ENCODE measurements around the gene ARHGAP23. TPM values are rescaled to one million over a fixed set of nuclear protein-coding genes. Genes with fewer than 3 reads are reported as not detected.
"Not testable (repeated sequence)": the region's sequence is repeated elsewhere in the genome, so short reads cannot be mapped to it uniquely, and the experiment has no call there.

The ARHGAP23 gene
- total RNA-seq, 1 donor from 2014 or later = 42.9 TPM

DNA sequence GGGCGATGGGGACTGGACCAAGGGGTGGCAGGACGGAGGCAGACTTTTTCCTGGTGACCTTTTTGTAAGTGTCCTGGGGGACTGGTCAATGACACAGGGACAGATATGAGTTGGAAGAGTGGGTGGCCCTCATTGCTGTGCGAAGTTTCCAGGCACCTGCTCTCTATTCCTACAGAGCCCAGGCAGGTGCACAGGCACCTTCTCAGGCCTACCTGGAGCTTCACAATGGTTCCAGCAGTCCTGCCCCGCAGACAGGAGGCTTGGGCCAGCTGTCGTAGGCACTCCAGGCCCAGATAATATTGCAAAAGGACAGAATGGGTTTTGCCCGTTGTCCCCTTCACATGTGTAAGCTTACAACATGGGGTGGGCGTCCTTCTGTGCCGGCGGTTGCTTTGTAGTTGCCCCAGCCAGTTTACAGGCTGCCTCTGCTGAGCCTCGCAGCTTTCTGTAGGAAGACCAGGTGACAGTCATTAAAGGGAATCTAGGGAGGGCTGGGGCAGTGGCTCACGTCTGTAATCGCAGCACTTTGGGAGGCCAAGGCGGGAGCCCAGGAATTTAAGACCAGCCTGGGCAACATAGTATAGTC lies 84.3 kb downstream of the ARHGAP23 start:
- no peak for DNase-seq

DNA sequence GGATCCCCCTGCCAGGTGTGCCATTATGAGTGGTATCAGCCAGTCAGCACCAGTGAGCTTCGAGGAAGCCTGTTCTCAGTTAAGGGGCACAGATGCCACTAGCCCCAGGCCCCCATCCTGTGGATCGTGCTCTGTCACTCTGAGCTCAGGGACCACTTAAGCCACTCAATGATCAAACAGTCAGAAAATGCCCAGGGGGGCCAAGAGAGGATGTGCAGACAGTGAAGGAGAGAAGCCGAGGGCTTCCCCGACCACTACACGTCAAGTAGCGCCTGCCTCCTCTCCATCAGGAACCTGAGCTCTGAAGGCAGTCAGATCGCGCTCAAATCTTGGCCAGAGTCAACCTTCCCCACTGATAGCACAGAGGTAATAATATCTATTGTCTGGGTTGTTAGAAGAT lies 98.3 kb downstream of the ARHGAP23 start:
- DNase-seq = not testable (repeated sequence)

DNA sequence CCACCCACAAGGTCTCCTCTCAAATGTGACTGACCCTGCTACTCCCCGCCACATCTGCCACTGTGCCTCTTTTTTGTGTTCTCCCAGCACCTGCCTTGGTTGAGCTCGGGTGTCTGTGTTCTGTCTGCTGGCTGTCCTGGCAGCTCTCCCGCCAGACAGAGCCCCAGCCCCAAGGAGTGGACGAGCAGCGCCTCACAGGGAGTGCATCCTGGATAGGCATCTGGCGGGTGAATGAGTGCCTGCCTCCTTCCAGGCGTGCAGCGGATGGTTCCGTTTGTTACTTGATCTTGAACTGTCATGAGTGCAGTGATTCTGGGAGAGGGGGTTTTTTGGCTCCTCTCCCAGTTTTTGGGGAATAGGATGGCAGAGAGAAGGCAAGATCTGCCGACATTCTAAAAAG lies 99.9 kb downstream of the ARHGAP23 start:
- DNase-seq = not testable (repeated sequence)

DNA sequence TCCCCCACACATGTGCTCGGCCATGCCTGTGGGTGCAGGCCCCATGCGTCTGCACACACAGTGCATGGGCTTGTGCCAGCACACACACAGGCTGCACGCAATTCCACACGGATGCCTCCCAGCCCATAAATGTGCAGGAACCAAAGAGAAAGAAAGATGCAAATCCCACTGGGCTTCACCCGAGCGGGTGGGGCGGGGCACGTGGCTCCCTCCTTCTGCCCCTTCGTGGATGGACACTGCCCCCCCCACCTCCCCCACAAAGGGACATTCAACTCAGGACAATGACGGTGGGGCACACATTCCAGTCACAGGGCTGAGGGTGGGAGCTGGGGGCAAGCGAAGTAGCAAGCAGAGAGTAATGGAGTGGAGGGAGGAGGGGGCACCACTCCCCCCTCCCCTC lies 102.6 kb downstream of the ARHGAP23 start:
- not testable (repeated sequence) for DNase-seq

DNA sequence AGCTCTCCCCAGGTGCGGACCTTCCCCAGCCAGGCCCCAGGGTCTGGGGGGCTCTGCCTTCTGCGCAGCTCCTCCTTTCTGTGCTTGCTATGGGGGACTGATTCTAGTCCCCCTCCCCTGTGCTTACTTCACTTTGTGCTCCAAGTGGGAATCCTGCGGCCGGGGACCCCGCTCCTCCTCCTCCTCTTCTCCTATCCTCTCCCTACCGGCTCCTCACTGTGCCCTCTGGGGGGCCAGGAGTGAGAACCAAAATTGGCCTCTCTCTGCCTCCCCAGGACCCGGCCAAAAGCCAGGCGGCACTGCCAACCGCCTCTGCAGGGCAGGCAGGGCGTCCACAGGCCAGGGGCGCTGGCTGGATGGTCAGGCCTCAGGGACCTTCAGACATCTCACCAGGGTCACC lies 103.5 kb downstream of the ARHGAP23 start:
- DNase-seq = not testable (repeated sequence)

DNA sequence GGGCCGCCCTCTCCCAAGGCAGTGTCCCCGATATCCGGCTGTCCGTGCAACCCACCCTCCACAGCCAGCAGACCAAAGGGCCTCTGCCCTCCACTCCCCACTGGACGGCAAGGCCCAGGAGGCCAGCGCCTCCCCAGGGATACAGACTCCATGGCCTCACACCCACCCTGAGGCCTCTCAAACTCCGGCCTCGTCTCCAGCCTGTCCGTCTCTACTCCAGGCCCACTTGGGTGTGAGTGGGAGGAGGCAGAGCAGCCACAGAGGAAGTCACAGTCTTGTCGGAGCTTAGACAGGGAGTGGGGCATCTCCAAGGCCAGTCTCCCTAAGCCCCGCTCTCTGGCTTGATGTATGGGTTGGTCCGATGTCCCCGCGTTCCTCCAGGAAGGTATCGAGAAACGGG lies 104.2 kb downstream of the ARHGAP23 start:
- no peak for DNase-seq

DNA sequence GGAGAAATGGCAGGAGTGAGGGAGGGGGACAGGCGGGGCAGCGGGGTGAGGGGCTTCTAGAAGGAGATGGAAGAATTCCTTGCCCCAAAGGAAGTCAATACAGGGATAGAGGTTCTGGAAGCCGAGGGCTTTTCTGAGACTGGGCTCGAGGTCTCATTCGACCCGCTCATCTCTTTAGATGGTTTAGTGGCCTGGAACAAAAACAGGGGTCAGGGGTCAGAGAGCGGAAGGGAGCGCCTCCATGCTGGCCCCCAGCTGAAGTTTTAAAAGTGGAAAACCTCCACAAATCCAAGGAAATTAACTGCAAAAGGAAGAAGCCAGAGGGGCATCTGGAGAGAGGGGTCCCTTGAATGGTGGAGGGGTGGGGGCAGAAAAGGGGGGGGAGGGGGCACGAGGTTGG lies 105.0 kb downstream of the ARHGAP23 start:
- no peak for DNase-seq

DNA sequence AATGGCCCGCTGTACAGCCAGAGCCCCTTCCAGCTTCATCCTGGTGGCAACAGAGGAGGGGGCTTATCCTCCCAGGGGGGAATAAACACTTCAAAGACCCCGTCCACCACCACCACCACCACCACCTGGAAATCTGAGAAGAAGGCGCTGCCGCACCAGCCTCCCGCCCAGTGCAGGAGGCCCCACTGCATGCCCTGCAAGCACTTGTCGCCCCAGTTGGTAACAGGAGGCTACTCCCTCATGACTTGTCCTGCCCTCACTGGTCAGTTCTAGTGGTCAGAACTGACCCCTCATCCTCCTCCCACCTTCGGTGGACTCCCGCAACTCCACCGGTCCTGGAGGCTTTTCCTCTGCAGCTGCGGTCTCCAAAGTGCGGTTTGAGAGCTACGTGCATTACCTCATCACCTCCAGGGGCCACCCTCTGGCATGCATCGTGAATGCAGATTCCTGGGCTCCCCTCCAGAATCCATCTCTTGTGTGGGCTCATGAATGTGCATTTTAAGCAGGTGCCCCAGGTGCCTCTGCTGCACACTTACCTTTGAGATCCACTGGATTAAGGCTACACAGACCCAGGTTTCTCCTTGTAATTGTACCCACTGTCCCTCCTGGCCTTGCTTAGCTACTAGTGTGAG lies 105.7 kb downstream of the ARHGAP23 start:
- no peak for DNase-seq

DNA sequence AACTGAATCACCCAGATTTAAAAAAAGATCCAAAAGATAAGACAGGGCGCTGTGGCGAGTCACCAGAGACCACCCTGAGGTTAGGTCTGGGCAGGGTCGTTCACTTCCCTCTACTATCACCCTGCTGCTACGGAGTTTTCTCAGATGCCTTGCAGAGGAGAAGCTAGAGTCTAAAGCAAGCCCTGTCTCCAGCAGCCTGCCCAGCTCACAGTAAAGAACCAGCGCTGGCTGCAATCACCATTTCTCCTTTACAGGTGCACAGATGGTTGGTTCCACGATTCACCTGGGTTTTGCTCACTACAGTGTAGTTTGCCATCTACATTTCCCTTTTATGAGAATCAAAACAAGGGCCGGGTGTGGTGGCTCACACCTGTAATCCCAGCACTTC lies 106.2 kb downstream of the ARHGAP23 start:
- DNase-seq = no peak

DNA sequence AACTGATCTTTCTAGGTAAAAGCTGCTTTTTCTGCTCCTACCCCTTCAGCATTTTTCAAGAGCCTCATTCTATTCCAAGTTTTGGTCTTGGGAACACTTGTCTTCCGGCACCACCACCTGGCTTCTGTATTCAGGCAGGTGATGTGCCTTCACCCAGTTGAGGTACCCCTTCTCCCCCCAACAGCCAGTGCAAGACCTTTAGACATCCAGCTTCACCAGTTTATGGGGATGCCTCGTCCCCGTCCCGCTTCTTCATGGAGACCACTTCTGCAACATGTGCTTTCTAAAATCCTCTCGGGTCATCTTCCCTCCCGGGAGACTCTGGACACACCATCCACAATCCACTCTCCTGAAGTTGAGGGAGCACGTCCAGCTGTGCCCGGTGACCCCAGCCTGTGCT lies 107.6 kb downstream of the ARHGAP23 start:
- DNase-seq = no peak

DNA sequence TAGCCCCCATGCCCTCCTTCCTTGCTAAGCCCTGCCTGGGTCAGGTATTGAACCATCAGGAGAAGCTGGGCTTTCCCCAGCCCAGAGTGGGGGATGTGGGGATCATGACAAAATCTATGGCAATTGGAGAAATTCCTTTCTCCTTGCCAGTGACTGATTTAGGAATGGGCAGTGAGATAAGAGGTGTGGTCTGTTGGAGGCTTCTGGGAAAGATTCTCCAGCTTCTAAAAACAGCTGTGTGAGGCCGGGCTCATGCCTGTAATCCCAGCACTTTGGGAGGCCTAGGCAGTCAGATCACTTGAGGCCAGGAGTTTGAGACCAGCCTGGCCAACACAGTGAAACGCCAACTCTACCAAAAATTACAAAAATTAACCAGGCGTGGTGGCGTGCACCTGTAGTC lies 108.4 kb downstream of the ARHGAP23 start:
- no peak for DNase-seq

DNA sequence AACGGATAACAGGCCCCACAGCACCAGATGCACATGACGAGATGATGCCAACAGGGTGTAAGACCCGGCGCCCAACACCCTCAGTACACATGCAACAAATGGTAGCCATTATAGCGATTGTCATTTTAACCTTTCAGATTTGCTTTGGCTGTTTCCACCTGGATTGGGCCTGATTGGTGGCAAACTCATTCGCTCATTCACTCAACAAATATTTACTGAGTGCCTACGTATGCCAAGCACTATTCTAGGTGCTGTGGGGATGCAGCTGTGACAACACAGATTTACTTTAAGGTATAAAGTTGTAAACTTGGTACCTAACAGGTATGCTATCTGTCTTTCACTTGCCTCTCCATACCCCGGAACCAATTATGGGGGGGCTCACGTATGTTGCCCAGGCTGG lies 110.6 kb downstream of the ARHGAP23 start:
- no peak for DNase-seq

DNA sequence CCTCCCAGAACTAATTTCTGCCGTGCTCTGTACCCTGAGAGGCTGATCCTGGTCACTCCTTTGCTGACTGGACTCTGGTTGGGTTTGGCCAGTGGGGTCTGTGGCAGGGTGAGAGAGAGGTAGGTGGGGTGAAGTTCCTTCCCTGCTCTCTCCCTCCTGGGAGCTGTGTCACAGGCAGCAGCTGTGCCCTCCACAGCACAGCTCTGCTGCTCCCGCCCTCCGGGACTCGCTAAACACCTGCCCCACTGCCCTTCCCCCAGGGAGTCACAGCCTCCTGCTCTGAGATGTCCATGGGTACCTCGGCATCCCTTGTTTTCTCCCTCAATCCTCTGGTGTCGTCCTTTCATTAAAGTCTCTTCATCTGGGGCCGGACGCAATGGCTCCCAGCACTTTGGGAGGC lies 111.1 kb downstream of the ARHGAP23 start:
- no peak for DNase-seq

DNA sequence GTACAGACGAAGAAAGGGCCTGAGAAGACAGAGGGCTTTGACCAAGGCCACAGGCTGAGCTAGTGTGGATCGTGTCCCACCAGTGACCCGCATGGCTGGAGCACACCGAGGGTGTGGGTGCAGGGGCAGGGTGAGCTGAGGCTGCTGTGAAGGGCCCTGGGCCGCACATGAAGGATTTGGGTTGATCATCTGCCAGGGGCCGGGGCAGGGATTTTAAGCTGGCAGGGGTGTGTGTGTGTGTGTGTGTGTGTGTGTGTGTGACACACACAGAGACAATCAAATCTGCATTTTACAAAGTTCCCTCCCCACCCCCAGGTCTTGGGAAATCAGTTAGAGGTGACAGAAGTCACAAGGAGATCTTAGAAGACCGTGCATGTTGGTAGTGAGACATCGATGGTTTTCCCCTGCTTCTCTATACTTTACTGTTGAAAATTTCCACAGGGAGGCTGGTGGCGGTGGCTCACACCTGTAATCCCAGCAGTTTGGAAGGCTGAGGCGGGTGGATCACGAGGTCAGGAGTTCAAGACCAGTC lies 112.3 kb downstream of the ARHGAP23 start:
- DNase-seq = no peak

DNA sequence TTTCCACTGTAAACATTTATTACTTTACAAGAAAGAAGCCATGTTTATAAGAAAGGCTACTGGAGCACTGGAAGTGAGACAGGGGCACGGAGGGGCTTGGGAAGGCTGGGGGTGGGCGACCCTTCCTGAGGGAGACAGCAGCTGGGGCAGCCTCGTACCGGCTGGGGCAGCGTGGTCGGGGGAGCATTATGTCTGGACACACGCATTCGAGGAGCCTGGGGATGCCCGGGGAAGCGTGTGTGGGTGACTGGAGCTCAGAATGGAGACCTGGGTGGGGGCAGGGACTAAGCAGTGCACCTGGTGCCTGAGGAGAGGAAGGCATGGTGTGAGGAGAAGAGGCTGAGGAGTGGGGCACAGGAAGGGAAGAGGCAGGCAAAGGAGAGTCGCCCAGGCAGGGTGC lies 113.0 kb downstream of the ARHGAP23 start:
- DNase-seq = no peak

DNA sequence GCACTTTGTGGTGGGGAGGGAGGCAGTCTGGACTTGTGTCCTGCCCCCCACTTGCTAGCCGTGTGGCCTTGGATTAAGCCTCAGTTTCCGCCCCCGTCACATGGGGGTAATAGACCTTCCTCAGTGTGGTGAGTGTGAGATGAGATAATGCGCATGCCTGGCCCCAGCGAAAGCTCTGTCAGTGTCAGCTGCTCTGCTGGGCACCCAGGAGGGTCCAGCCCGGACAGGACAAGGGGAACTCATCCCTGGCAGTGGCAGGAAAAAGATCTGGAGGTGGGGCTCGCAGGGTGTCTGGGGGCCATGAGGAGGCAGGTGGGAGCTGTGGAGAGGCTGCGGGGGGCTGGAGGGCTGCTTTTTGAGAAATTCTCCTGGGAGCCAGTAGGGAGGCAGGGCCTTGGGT lies 114.0 kb downstream of the ARHGAP23 start:
- no peak for DNase-seq

DNA sequence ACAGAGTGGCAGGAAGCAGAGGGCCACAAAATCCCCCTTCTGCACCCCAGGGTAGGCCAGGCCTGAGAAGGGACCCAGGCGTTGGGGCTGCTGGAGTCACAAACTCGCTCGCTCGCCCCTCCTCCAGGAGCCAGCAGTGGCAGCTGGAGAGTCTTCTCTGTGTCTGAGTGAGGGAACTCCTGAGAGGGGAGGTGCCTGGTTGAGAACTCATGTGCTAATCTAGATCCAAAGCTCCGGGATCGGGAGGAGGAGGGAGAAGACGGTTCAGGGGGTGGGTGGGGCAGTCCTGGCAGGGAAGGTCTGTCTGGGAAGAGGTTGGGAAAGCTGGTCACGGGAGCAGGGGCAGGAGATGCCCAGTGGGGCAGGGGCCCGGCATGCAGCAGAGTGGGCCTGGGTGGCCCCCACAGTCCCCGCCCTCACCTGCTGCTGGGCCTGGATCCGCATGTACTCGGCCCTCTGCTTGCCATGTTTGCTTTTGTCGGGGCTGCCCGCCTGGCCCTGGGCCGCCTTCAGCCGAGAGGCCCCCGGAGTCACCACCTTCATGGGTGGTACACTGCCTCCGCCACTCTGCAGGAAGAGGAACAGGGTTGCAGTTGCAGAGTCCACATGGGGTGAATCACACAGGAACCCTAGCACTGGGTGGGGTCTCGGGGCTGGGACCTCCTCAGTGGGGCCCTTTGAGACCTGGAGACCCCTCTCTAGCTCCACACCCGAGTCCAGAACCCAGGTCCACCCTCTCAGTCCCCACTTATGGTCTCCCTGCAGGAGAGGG lies 115.3 kb downstream of the ARHGAP23 start:
- DNase-seq = no peak

DNA sequence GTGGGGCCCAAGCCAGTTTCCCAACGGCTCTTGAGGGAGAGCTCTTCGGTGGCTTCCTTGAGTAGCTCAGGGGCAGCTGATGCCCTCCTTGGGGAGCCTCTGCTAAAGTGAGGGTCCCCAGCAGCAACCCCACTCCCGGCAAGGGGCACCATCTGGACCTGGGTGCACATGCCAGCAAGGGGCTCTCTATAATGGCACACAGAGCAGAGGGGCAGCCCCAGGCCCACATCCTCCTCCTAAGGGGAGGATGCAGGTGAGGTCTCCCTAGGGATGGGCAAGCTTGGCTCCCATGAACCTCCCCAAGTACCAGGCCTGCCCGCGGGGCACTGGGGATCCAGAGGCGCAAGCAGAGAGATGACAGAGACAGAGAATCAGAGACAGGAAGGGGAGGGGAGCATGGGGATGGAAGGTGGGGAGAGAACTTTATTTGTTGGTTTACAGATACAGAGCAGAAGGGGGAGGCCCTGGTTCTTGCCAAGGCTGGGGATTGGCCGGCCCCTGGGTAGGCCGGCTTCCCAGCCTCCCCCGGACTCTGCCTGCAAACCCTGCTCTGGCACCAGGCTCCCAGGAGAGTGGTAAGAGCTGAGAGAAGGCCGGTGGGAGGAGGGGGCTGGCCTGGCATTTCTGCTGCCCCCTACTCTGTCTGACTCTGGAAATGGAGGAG lies 116.0 kb downstream of the ARHGAP23 start:
- no peak for DNase-seq

DNA sequence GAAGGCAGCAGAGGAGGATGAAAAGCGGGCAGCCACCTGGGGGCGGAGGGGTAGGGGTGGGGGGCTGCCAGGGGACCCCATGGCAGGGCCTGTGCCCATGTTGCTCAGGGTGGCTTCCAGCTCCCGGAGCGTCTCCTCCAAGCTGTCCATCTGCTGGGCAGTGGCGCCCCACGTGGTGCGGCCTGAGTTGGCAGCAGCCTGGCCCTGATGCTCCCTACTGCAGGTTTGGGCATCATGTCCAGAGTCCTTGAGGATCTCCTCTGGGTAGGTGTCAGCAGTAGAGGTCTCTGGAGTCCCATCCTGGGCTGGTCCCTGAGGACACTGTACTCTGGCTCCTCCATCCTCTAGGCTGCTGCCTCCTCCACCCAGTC lies 116.6 kb downstream of the ARHGAP23 start:
- DNase-seq = no peak

DNA sequence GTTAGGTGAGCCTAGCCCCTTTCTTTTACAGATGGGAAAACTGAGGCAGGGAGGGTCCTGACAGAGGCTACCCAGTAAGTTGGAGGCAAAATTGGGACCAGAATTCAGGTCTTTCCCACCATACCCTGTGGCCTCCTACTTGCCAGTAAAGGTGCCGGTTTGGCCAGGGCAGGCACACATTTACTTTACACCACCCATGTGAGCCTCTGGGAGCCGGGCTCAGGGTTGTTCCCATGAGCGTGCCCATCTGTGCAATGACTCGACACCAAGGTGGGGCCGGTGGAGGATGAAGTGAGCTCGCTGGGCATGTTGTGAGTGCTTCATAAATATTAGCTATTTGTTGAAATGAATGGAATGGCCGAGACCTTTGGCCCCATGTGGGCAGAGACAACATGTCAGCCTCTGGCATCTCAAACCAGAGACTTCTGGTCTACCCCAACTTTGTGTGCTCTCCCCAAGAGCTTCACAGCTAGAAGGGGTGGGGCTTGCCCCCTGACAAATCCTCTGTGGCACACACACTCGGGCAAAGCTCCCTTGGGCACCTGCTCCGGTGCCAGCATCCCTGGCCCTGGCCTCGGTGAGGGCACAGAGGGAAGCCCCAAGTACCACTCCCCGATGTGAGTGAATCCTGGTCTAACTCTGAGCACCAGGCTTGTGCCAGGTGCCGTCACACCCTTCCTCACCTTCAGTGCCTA lies 117.4 kb downstream of the ARHGAP23 start:
- no peak for DNase-seq

DNA sequence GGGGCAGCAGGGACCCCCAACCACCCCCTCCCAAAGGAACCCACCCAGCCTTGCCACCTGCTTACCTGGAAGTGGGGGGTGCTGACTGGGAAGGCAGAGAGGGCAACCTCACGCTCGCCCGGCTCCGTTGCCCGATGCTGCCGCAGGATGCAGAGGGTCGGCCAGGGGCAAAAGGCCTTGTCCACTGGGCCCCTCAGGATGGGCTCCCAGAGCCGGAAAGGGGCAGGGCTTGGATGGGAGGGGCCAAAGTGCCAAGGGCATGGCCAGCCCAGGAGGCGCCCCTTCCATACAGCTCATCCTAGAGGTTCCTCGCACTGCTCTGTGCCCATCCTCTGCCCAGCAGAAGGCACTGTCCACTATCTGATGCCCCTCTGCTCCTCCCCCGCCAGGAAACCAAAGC lies 118.1 kb downstream of the ARHGAP23 start:
- DNase-seq = no peak

DNA sequence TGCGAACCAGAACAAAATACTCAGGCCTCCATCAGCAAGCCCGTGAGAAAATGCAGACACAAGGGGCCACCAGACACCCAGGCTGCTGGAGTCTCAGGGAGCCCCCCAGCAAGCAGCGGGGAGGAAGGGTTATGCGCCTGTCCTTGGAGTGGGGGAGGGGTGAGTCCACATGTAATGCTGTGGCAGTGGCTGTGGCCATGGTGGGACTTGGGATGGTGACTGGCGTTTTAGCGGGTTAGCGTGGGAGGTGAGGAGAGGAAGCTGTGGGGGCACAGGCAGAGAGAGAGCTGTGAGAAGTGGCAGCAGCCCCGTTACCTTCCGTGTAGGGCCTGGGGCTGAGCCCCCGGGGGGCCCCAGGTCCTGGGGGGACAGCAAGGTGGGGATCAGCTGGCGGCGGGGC lies 119.2 kb downstream of the ARHGAP23 start:
- no peak for DNase-seq

DNA sequence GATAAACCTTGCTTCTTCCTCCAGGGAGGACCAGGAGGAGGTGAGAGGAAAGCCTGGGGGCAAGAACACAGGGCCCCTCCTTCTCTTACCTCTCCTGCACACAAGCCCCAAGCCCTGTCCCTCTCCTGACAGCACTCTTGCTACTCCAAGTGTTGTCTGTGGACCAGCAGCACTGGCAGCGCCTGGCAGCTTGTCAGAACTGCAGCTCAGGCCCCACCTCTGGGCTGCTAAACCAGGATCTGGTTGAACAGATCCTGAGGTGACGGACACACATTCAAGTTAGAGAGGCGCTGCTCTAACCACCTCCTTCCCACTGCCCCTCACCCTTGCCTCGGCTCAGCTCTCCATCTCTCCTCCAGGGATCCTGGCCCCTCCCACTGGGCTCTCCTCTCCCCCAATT lies 121.0 kb downstream of the ARHGAP23 start:
- no peak for DNase-seq
